Naive thymus-derived CD8-positive, alpha-beta T cell (primary cell): Measurements from ENCODE around the gene PARVB. TPM values are rescaled to one million over a fixed set of nuclear protein-coding genes. Genes with fewer than 3 reads are reported as not detected.

Experiments
- ATAC-seq, 2 donors: fragments of 150-1000 bp; cut with Tn5 transposase in 1 of 2; sonication (Bioruptor Pico), chemical (Tn5 transposase) in 1 of 2; 1 replicate in 1 of 2; 2 replicates in 1 of 2; pipeline ENCODE4 v1.10.0; 2021; ENCODE audit warnings: mild to moderate bottlenecking in 2 of 2, moderate library complexity in 2 of 2
- POLR2A ChIA-PET: fragments of 350-600 bp; sonication (Branson Sonifier 250); formaldehyde crosslinking; loops from one replicate; lab custom pipeline; 2021; ENCODE audit warnings: antibody characterized with exemption; lab: Charles Lee
- DNase-seq, 10 donors: peaks; one replicate each; pipeline versions ENCODE4 v3.0.0 to v3.0.0-alpha.2; 2020 to 2022
- H3K27ac Mint-ChIP-seq, 10 donors: one replicate each; pipeline ENCODE4 v1.8.0; 2020 to 2022; ENCODE audit warnings: mild to moderate bottlenecking in 10 of 10, mixed read lengths in 10 of 10, moderate library complexity in 4 of 10, inconsistent platforms in 1 of 10
- H3K27me3 Mint-ChIP-seq, 5 donors: one replicate each; pipeline ENCODE4 v1.8.0; 2021 to 2022; ENCODE audit warnings: mixed read lengths in 5 of 5
- H3K36me3 Mint-ChIP-seq, 3 donors: one replicate each; pipeline ENCODE4 v1.8.0; 2020 to 2022; ENCODE audit warnings: mixed read lengths in 3 of 3, mild to moderate bottlenecking in 2 of 3, inconsistent platforms in 1 of 3
- H3K4me1 Mint-ChIP-seq, 4 donors: one replicate each; pipeline ENCODE4 v1.8.0; 2021 to 2022; ENCODE audit warnings: mixed read lengths in 4 of 4
- H3K4me3 Mint-ChIP-seq, 10 donors: one replicate each; pipeline ENCODE4 v1.8.0; 2020 to 2022; ENCODE audit warnings: mild to moderate bottlenecking in 10 of 10, mixed read lengths in 10 of 10, moderate library complexity in 6 of 10, inconsistent platforms in 1 of 10
- H3K9me3 Mint-ChIP-seq, 9 donors: one replicate each; pipeline ENCODE4 v1.8.0; 2020 to 2022; ENCODE audit warnings: mixed read lengths in 9 of 9, mild to moderate bottlenecking in 3 of 9, inconsistent platforms in 1 of 9, moderate library complexity in 1 of 9
- polyA plus RNA-seq, 3 donors: library from polyadenylated mRNA; unstranded; fragments of 300-500 nt; fragmentation: Illumina TruSeq; gene quantifications; one replicate each; pipeline ENCODE4 v1.2.3, GENCODE V29; 2021
- total RNA-seq, 8 experiments: library from RNA in 2 of 8; stranded (reverse) in 2 of 8; gene quantifications; one replicate each; pipeline ENCODE4 v1.2.3 and lab custom pipeline; 2021 to 2026

The PARVB gene
- total and polyA plus RNA-seq, 5 experiments from 2014 or later: 0.91 to 7.0 (median 6.9) TPM; not detected in 2

DNA sequence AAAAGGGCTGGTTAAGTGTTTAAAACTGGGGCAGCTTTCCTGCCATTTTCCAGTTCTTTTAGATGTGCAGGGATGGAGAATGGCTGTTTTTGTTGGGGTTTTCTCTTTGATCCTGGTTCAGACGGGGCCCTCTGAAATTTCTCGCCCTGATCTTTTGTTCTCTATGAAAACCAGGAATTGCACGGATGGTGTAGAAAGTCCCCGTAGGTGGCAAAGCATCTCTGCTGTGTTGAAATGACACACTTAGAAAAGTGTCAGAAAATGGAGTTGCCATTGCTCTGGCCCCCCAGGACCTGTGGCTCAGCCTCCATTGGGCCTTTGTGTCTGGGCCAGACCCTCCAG, 63.0 kb downstream of the PARVB start:
- Mint-ChIP-seq H3K4me1 (peaks cover 3 to 10% (median 6%) of the 10 kb centered on the region in 4 donors), H3K36me3 (peaks cover 0 to 3% (median 2%) of the 10 kb centered on the region in 3 donors), H3K4me3 (no peak overlapping the region), H3K9me3 (peaks cover 0 to 16% (median 0%) of the 10 kb centered on the region in 9 donors), H3K27ac (no peak overlapping the region), H3K27me3 (no peaks in the 10 kb centered on the region)
- ATAC-seq (no peak), DNase-seq (no peak)
- POLR2A ChIA-PET: interaction anchor here (0.7 kb wide), 1 partner anchor 60 kb away, joined by 4 read pairs; no protein-coding TSS in a partner anchor

DNA sequence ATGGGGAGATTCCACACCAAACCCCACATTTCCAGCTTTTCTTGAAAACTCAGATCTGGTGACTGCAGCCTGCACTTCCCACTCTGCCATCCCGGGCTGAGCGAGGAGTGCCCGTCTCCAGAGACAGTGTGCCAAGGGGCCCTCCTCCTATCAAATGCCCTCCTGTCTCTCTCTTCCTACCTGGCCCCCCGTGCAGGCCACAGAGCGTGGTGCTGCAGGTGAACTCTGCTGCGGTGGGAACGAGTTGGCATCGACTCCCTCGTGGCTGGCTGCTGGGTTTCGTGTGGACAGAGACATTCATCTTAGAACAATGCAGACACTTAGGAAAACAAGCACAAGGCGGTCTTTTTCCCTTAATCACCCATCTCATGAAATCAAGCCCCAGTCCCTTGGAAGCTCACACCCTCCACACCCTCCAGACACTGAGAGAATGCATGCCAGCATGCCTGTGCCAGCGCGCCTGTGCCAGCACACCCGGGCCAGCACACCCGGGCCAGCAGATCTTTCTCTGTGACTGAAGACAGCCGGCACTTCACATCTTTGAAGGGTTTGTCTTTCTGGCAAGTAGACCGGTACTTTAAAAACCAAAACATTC, 65.0 kb downstream of the PARVB start:
- no peak for ATAC-seq
- Mint-ChIP-seq H3K27ac (peak overlapping the region in 1 of 10 donors; percentile 37), H3K36me3 (peaks cover 0 to 4% (median 2%) of the 10 kb centered on the region in 3 donors), H3K4me3 (no peak overlapping the region), H3K9me3 (peaks cover 0 to 16% (median 0%) of the 10 kb centered on the region in 9 donors), H3K27me3 (no peaks in the 10 kb centered on the region), H3K4me1 (peaks cover 3 to 10% (median 6%) of the 10 kb centered on the region in 4 donors)
- POLR2A ChIA-PET: no interaction called here
- DNase-seq: peak in 1 of 10 donors; percentile 23

DNA sequence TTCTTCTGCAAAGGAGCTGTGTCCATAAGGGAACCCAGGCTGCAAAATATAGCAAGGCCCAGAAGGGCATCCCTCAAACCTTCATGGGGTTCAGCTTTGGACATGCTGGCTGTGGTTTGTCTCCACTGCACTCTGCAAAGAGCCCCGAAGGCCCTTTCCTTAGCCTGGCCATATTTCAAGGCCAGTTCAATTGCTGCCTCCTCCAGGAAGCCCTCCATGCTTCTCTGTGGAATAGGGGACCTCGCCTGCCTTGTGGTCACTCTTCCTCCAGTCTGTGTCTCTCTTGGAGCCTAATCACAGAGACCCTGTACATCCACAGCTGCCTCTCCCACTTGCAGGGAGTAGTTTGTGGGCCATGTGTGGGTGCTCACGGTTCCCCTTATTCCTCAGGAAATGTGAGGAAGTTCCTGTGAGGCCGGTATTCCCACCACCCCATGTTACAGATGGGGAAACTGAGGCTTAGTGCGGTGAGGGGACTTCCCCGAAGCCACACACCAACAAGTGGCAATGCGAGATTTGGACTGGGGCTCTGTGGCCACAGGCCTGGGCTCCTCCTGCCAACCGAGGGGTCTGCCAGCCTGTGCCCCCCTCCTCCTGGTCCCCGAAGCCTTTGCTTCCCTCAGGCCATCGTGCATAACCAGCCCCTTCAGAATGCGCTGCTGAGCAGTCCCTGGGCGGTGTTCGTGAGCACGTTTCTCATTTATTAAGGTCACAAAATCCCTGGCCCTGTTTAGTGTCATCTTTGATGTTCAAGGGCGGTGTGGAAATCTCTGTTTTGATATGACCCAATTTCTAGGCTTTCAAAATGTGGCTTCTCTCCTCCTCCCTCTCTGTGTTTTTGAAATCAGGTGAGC, 65.8 kb downstream of the PARVB start:
- Mint-ChIP-seq H3K9me3 (peaks cover 0 to 12% (median 0%) of the 10 kb centered on the region in 9 donors), H3K27me3 (no peaks in the 10 kb centered on the region), H3K4me1 (peaks cover 3 to 10% (median 6%) of the 10 kb centered on the region in 4 donors), H3K36me3 (peaks cover 0 to 8% (median 0%) of the 10 kb centered on the region in 3 donors), H3K27ac (peak overlapping the region in 2 of 10 donors; percentile 17 to 86), H3K4me3 (no peak overlapping the region)
- no peak for ATAC-seq
- POLR2A ChIA-PET: no interaction called here
- no peak for DNase-seq

DNA sequence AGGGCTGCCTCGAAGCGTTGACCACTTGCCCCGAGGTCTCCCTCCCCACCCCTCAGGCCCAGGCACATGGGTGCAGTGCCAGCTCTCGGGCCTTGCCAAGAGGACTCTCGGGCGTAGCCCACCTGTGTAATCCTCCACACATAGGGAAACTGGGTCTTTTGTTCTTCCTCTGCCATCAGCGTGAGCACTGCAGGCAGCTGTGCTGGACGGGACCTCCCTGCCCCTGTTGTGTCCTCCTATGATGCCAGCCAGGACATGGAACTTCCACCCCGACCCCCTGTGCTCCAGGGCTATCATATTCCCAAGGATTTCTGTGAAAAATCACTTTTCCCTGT, 66.4 kb downstream of the PARVB start:
- no peak for ATAC-seq
- H3K9me3 Mint-ChIP-seq: peaks cover 0 to 6% (median 0%) of the 10 kb centered on the region in 9 donors
- peak overlapping the region in 1 of 10 donors; percentile 86 for H3K27ac Mint-ChIP-seq
- H3K27me3 Mint-ChIP-seq: no peaks in the 10 kb centered on the region
- peaks cover 0 to 8% (median 0%) of the 10 kb centered on the region in 3 donors for H3K36me3 Mint-ChIP-seq
- H3K4me3 Mint-ChIP-seq: no peak overlapping the region
- DNase-seq: no peak
- peaks cover 3 to 10% (median 6%) of the 10 kb centered on the region in 4 donors for H3K4me1 Mint-ChIP-seq
- POLR2A ChIA-PET: no interaction called here

DNA sequence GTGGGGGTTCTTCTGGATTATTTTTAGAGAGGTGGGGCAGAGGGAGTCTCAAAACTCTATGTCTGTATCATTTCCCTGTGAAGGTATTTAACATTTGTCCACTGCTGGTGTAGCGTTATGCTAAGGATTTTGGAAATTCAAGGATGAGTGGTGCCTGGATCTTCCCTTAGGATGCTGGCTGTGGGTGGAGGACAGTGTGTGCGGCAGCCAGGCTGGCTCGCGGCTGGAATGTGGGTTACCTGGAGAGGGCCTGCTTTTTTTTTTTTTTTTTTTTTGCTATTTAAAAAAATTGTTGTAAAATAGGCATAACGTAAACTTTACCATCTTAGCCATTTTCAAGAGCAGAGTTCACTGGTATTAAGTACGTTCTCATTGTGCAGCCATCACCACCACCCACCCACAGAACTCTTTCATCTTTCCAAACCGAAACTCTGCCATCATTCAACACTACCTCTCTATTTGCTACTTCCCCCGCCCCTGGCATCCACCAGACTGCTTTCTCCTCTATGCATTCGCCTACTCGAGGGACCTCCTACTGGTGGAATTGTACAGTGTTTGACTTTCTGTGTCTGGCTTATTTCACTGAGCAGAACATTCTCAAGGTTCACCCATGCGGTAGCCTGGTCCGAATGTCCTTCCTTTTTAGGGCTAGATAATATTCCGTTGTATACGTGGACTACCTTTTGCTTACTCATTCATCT, 67.1 kb downstream of the PARVB start:
- H3K9me3 Mint-ChIP-seq: no peaks in the 10 kb centered on the region
- peak; percentile 52 to 90 for ATAC-seq
- peak in 6 of 10 donors; percentile 7 to 36 (median 23) for DNase-seq
- peaks cover 3 to 10% (median 6%) of the 10 kb centered on the region in 4 donors for H3K4me1 Mint-ChIP-seq
- H3K27ac Mint-ChIP-seq: peak overlapping the region in 2 of 10 donors; percentile 15 to 52
- peaks cover 0 to 8% (median 0%) of the 10 kb centered on the region in 3 donors for H3K36me3 Mint-ChIP-seq
- no peak overlapping the region for H3K4me3 Mint-ChIP-seq
- POLR2A ChIA-PET: no interaction called here
- H3K27me3 Mint-ChIP-seq: no peaks in the 10 kb centered on the region

DNA sequence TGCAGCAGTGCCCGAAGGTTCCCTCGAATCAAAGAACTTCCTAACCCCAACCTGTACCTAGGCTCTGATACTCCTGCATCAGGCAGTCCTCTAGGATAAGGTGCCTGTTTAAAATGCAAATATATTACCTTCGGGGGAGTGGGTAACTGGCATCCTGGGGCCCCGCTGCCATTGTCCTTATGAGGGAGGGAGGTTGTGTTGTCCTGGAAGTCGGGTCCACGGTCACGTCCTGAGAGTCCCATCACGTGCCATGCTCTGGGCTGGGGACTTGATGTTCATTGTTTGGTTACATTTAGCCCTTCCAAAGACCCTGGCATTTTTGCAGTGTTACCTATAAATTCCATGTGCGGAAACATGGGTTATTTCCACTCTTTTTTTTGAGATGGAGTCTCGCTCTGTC, 67.6 kb downstream of the PARVB start:
- DNase-seq (no peak), ATAC-seq (no peak)
- Mint-ChIP-seq H3K36me3 (peaks cover 0 to 8% (median 0%) of the 10 kb centered on the region in 3 donors), H3K27ac (peak overlapping the region in 1 of 10 donors; percentile 52), H3K9me3 (no peaks in the 10 kb centered on the region), H3K4me1 (peaks cover 3 to 10% (median 6%) of the 10 kb centered on the region in 4 donors), H3K4me3 (no peak overlapping the region), H3K27me3 (no peaks in the 10 kb centered on the region)
- POLR2A ChIA-PET: no interaction called here

DNA sequence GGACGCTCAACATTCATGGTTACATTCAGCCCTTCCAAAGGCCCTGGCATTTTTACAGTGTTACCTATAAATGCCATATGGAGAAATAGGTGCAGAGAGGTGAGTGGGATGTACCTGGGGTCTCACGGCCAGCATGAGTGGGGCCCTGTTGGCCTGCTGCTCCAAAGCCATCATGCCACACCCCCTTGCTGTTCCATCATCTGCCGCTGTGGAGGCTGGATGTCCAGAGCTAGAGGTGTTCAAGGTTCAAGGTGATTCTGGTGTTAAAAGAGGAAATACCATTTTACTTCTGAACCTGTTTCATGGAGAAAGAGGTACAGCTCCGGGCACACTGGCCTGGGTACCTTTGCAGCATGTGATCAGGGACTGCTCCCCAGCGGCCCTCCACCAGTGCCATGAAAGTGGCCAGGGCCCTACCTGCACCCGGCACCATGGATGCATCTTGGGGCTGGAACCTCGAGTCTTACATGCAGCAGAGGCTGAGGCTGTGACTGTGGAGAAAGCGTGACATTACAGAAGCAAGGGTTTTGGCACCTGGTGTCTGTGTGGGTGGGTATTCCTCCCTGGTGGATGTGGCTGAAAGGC, 68.6 kb downstream of the PARVB start:
- Mint-ChIP-seq H3K27ac (no peak overlapping the region), H3K36me3 (peaks cover 0 to 8% (median 0%) of the 10 kb centered on the region in 3 donors), H3K9me3 (no peaks in the 10 kb centered on the region), H3K4me3 (no peak overlapping the region), H3K4me1 (peaks cover 3 to 10% (median 6%) of the 10 kb centered on the region in 4 donors), H3K27me3 (no peaks in the 10 kb centered on the region)
- DNase-seq: no peak
- POLR2A ChIA-PET: no interaction called here
- ATAC-seq: no peak

DNA sequence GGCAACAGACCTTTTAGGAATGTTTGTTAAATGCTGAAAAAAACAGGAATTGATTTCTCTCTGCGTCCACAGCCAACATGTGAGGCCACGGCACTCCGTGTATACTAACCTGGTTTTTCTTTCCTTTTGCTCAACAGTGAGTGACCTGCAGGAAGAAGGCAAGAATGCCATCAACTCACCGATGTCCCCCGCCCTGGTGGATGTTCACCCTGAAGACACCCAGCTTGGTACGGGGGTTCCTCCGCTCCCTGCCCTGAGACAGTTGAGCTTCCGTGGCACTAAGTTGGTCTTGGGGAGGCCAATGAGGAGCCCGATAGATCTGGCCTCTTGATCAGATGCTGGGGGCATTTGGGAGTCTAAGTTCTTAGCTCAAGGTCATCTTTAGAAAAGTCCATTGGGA, 69.7 kb downstream of the PARVB start:
- H3K27ac Mint-ChIP-seq: no peak overlapping the region

DNA sequence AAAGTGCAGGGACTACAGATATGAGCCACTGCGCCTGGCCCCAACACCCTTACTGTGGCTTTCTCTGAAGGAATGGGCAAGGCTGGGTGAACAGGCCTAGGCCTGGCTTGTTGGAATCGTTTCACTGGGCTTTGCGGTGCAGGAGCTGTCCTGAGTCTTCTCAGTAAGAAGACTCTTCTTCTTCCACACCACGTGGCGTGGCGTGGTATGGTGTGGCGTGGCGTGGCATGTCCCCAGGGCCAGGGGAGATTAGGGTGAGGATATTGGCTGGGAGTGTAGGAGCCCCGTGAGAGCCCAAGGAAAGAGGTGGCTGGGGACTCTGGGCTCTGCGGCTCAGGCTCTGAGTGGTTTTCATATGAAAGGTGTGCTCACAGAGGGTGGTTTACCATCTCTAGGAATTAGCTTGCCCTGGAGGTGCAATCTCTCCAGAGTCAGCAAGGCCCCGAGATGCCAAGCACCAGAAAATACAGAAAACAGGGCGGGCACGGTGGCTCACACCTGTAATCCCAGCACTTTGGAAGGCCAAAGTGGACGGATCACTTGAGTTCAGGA, 70.7 kb downstream of the PARVB start:
- DNase-seq (no peak), ATAC-seq (no peak)
- H3K27me3 Mint-ChIP-seq: no peaks in the 10 kb centered on the region
- POLR2A ChIA-PET: no interaction called here
- no peaks in the 10 kb centered on the region for H3K9me3 Mint-ChIP-seq
- no peak overlapping the region for H3K4me3 Mint-ChIP-seq
- H3K27ac Mint-ChIP-seq: no peak overlapping the region
- peaks cover 3 to 10% (median 6%) of the 10 kb centered on the region in 4 donors for H3K4me1 Mint-ChIP-seq
- peaks cover 0 to 8% (median 0%) of the 10 kb centered on the region in 3 donors for H3K36me3 Mint-ChIP-seq

More for the DNA sequence above, 69.7 kb downstream of the PARVB start:
- Mint-ChIP-seq H3K4me1 (peaks cover 3 to 10% (median 6%) of the 10 kb centered on the region in 4 donors), H3K4me3 (no peak overlapping the region), H3K27me3 (no peaks in the 10 kb centered on the region), H3K9me3 (no peaks in the 10 kb centered on the region), H3K36me3 (peaks cover 0 to 8% (median 0%) of the 10 kb centered on the region in 3 donors)
- ATAC-seq (no peak), DNase-seq (no peak)
- POLR2A ChIA-PET: no interaction called here

DNA sequence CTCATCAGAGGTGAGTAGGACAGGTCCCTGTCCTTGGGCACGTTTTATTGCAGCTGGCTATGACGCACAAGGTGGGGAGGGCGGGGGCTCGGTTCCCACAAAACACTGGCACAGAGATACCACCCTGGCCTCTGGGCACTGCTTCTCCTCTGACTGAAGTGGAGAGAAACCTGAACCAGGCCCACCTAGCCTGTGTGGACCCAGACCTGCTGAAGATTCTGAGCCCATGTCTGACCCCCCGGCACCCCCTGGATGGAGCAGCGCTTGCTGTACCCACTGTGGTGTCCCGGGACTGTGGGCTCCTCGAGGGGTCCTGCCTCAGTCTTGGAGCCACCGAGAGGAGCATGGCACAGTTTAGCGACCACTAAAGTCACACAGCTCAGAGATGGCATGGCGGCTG, 72.6 kb downstream of the PARVB start:
- ATAC-seq (no peak), DNase-seq (no peak)
- no peaks in the 10 kb centered on the region for H3K27me3 Mint-ChIP-seq
- no peak overlapping the region for H3K4me3 Mint-ChIP-seq
- peaks cover 0 to 8% (median 0%) of the 10 kb centered on the region in 3 donors for H3K36me3 Mint-ChIP-seq
- H3K27ac Mint-ChIP-seq: no peak overlapping the region
- no peaks in the 10 kb centered on the region for H3K9me3 Mint-ChIP-seq
- POLR2A ChIA-PET: no interaction called here
- no peaks in the 10 kb centered on the region for H3K4me1 Mint-ChIP-seq

DNA sequence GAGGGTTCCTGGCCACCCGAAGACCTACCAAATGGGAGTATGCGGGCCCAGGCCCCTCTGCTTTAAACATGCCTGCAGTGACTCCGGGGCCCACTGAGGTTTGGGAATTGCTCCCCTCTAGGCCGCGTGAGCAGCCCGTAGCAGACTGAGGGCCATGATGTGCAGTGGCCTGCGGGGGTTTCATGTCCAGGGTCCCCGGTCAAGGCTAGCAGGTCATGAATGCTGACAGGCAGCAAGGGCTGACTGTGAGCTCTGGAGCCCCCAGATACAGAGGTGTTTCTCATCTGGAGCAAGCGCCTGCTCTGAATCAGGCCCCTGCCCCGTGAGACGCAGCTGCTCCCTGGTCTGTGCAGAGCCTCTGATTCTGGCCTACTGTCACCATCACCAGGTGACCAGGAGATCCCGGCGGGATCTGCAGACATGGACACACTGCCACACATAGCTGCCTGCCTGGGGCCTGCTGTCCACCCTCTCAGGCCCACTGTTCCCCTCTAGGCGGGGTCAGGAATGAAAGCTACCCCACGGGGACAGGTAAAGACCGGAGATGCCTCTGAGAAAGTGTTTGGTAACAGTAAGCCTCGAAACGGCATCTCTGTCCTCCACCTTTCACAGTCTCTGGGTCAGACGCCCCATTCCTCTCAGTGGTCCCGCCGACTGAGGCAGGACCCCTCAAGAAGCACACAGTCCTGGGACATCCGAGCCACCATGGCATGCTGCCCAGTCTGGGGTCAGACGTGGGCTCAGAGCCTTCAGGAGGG, 73.3 kb downstream of the PARVB start:
- Mint-ChIP-seq H3K4me1 (no peaks in the 10 kb centered on the region), H3K4me3 (no peak overlapping the region), H3K27me3 (no peaks in the 10 kb centered on the region), H3K36me3 (peaks cover 0 to 8% (median 0%) of the 10 kb centered on the region in 3 donors), H3K9me3 (no peaks in the 10 kb centered on the region), H3K27ac (no peak overlapping the region)
- ATAC-seq: no peak
- POLR2A ChIA-PET: no interaction called here
- DNase-seq: no peak
